GM13976 (cell line): ENCODE results near the gene MAP4K5.
A peak's percentile ranks its signal among the peaks of the same experiment; 100 is the strongest.

Source experiments
- DNase-seq: peaks from one replicate; pipeline ENCODE4 v3.0.0; 2012; ENCODE audit warnings: low spot score
- CTCF ChIP-seq: IDR thresholded peaks from 2 replicates; pipeline ENCODE4 v1.5.1; 2012; ENCODE audit warnings: borderline replicate concordance, mild to moderate bottlenecking; ENCODE audit not compliant: insufficient read depth; ENCODE audit errors: extremely low read depth, missing control alignments, control extremely low read depth
- in situ Hi-C: fragments of 300-500 bp; cut with MboI; formaldehyde crosslinking; loops from one replicate; pipeline ENCODE4 v1.12.0; 2022; ENCODE audit warnings: low sequenced_read_pairs, mixed read lengths, inconsistent platforms; ENCODE audit not compliant: unreplicated experiment

The MAP4K5 gene

GRCh38 chr14:50533241-50533705, 904 bp upstream of the MAP4K5 start:
- TF ChIP-seq CTCF: no peak
- DNase-seq: no peak
- in situ Hi-C loops: loop anchor here (25.0 kb wide), 2 partner anchors 396 to 671 kb away; partner anchors contain the start of gene NEMF

GRCh38 chr14:50531595-50532501, 521 bp downstream of the MAP4K5 start:
- in situ Hi-C loops: loop anchor here (25.0 kb wide), 2 partner anchors 395 to 670 kb away; partner anchors contain the start of gene NEMF
- TF ChIP-seq CTCF: no peak

GRCh38 chr14:50530794-50531365, 1.5 kb downstream of the MAP4K5 start:
- TF ChIP-seq CTCF: no peak
- in situ Hi-C loops: loop anchor here (25.0 kb wide), 2 partner anchors 394 to 669 kb away; partner anchors contain the start of gene NEMF
- DNase-seq: no peak

More at GRCh38 chr14:50531595-50532501, 521 bp downstream of the MAP4K5 start:
- peak; percentile 50 for DNase-seq

GRCh38 chr14:50530358-50530757, 2.0 kb downstream of the MAP4K5 start:
- no peak for DNase-seq
- in situ Hi-C loops: loop anchor here (25.0 kb wide), 2 partner anchors 393 to 668 kb away; partner anchors contain the start of gene NEMF
- no peak for TF ChIP-seq CTCF

GRCh38 chr14:50529288-50530179, 2.8 kb downstream of the MAP4K5 start:
- in situ Hi-C loops: loop anchor here (5.0 to 25.0 kb wide), 3 partner anchors 202 to 667 kb away; partner anchors contain the start of gene NEMF
- no peak for DNase-seq
- TF ChIP-seq CTCF: no peak
